ENCODE measurements around the gene CRB3.

The CRB3 gene

GRCh38 chr19:6470173-6470572 lies 6.1 kb downstream of the CRB3 start:
- no peak for DNase-seq

- DNase-seq: no peak
These were observed 7.0 kb downstream of the CRB3 start for GRCh38 chr19:6471076-6471475.

- DNase-seq: no peak
These were observed 8.6 kb downstream of the CRB3 start for GRCh38 chr19:6472713-6473112.

GRCh38 chr19:6473647-6474046 lies 9.6 kb downstream of the CRB3 start:
- DNase-seq: no peak

GRCh38 chr19:6475321-6476108 lies 11.4 kb downstream of the CRB3 start:
- no peak for DNase-seq

GRCh38 chr19:6476155-6476895 lies 12.3 kb downstream of the CRB3 start:
- DNase-seq: peak; percentile 67

GRCh38 chr19:6476896-6477431 lies 12.9 kb downstream of the CRB3 start:
- no peak for DNase-seq

- no peak for DNase-seq
These were observed 14.7 kb downstream of the CRB3 start for GRCh38 chr19:6478815-6479214.

- DNase-seq: no peak
These were observed 15.8 kb downstream of the CRB3 start for GRCh38 chr19:6479836-6480398.

GRCh38 chr19:6480848-6481415 lies 16.9 kb downstream of the CRB3 start:
- peak; percentile 41 for DNase-seq

GRCh38 chr19:6481541-6482342 lies 17.7 kb downstream of the CRB3 start, which contains the start of gene DENND1C:
Gene DENND1C (minus strand): TSS chr19:6481787. CDS start chr19:6481695, 92 bp downstream.
- peak; percentile 83 for DNase-seq

GRCh38 chr19:6482343-6482686 lies 18.2 kb downstream of the CRB3 start:
- no peak for DNase-seq

GRCh38 chr19:6483235-6483634 lies 19.2 kb downstream of the CRB3 start:
- DNase-seq: no peak

GRCh38 chr19:6484230-6484629 lies 20.2 kb downstream of the CRB3 start:
- DNase-seq: no peak

GRCh38 chr19:6484831-6485230 lies 20.8 kb downstream of the CRB3 start:
- no peak for DNase-seq

GRCh38 chr19:6489278-6490061 lies 25.4 kb downstream of the CRB3 start:
- no peak for DNase-seq

- no peak for DNase-seq
These were observed 26.1 kb downstream of the CRB3 start for GRCh38 chr19:6490134-6490533.

GRCh38 chr19:6491802-6492592 lies 27.9 kb downstream of the CRB3 start:
- no peak for DNase-seq

GRCh38 chr19:6494438-6495036 lies 30.5 kb downstream of the CRB3 start:
- no peak for DNase-seq

- DNase-seq: no peak
These were observed 31.9 kb downstream of the CRB3 start for GRCh38 chr19:6495947-6496346.

All from stimulated activated CD4-positive, alpha-beta T cell treated with anti-CD3 and anti-CD28 coated beads, Interleukin-15, amount 100 ng/mL, for 24 hours (primary cell).